MCF 10A (cell line): Measurements from ENCODE around the gene CAMTA1. TPM values are rescaled to one million over a fixed set of nuclear protein-coding genes. Genes with fewer than 3 reads are reported as not detected.

Experiments
- BruUV-seq: library from RNA; stranded (reverse); fragments of 400-500 nt; replicated peaks from 2 replicates; lab custom pipeline; 2021; lab: Mats Ljungman, UMichigan
- CTCF ChIA-PET: fragments of 300-600 bp; sonication (Branson Sonifier 250); formaldehyde crosslinking; extraction: SDS; loops from one replicate; lab custom pipeline; 2021; ENCODE audit warnings: antibody characterized with exemption, inconsistent platforms; lab: Yijun Ruan, JAX
- POLR2A ChIA-PET: fragments of 300-600, 350-650 bp; sonication (Branson Sonifier 250); formaldehyde crosslinking; extraction: SDS; loops from one replicate; lab custom pipeline; 2020; ENCODE audit warnings: antibody characterized with exemption, inconsistent platforms; lab: Yijun Ruan, JAX
- DNase-seq: peaks from one replicate; pipeline ENCODE4 v3.0.0-alpha.2; 2018; ENCODE audit not compliant: unreplicated experiment
- H3K27ac Mint-ChIP-seq: one replicate; pipeline ENCODE4 v1.8.0; 2022; ENCODE audit warnings: mild to moderate bottlenecking, low read depth, mixed read lengths; ENCODE audit not compliant: unreplicated experiment
- H3K27me3 Mint-ChIP-seq: one replicate; pipeline ENCODE4 v1.8.0; 2022; ENCODE audit warnings: mixed read lengths; ENCODE audit not compliant: insufficient read depth, unreplicated experiment
- H3K36me3 Mint-ChIP-seq: one replicate; pipeline ENCODE4 v1.8.0; 2022; ENCODE audit warnings: mild to moderate bottlenecking, moderate library complexity, mixed read lengths; ENCODE audit not compliant: insufficient read depth, unreplicated experiment
- H3K4me1 Mint-ChIP-seq: one replicate; pipeline ENCODE4 v1.8.0; 2022; ENCODE audit warnings: mixed read lengths; ENCODE audit not compliant: insufficient read depth, unreplicated experiment
- H3K4me3 Mint-ChIP-seq: one replicate; pipeline ENCODE4 v1.8.0; 2022; ENCODE audit warnings: mild to moderate bottlenecking, moderate library complexity, mixed read lengths; ENCODE audit not compliant: unreplicated experiment
- H3K9me3 Mint-ChIP-seq: one replicate; pipeline ENCODE4 v1.8.0; 2022; ENCODE audit warnings: mixed read lengths; ENCODE audit not compliant: unreplicated experiment
- intact Hi-C: fragments of 100-400 bp; cut with micrococcal nuclease; formaldehyde crosslinking; loops from 2 replicates; pipeline ENCODE4 v1.14.1; 2022
- total RNA-seq: library from RNA; stranded (reverse); gene quantifications from 2 replicates; pipeline ENCODE4 v1.2.3, GENCODE V29; 2022
- TF ChIP-seq, protein P1 (sequence below): fragments of 200-600 bp; IDR thresholded peaks from one replicate; pipeline ENCODE4 v1.8.0; 2022; ENCODE audit warnings: antibody characterized with exemption, mild to moderate bottlenecking; ENCODE audit not compliant: unreplicated experiment

The CAMTA1 gene
- total RNA-seq, 1 experiment from 2014 or later = 74.1 TPM

DNA sequence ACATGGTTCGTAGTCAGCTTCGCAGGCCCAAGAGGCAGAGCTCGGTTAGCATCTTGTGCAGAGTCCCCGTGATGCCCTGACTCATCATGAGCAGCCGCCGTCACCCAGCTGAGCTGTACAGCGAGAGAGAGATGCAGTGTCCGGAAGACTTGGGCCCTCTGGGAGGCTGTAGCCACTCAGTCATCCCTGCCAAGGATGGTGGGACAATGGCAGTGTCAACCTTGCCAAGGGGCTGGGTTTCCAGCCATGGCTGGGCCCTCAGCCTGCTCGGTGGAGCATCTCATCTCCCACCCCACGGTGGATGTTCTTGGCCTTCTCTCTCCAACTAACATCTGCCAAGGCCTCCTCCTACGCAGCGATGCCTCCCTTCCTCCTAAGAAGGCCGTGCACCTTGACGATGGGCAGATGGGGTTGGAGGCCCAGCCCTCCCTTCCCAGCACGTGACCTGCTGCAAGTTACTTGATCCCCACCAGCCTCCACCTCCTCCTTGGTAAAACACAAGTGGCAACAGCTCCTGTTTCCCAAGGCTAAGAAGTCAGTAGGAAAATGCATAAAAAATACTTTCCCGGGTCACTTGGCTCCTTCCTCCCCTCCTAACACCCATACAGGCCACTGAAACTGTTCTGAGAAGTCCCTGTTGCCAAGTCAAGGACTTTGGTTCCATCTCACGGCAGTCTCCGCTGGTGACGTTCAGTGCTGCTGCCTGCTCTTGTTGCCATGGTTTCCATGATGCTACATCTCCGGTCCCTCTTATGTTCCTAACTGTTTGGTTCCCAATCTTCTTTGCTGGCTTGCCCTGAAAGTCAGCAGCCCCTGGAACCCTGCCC is 601.2 kb downstream of the CAMTA1 start:
- POLR2A ChIA-PET = no interaction called here
- no peaks in the 10 kb centered on the region for H3K36me3 Mint-ChIP-seq

DNA sequence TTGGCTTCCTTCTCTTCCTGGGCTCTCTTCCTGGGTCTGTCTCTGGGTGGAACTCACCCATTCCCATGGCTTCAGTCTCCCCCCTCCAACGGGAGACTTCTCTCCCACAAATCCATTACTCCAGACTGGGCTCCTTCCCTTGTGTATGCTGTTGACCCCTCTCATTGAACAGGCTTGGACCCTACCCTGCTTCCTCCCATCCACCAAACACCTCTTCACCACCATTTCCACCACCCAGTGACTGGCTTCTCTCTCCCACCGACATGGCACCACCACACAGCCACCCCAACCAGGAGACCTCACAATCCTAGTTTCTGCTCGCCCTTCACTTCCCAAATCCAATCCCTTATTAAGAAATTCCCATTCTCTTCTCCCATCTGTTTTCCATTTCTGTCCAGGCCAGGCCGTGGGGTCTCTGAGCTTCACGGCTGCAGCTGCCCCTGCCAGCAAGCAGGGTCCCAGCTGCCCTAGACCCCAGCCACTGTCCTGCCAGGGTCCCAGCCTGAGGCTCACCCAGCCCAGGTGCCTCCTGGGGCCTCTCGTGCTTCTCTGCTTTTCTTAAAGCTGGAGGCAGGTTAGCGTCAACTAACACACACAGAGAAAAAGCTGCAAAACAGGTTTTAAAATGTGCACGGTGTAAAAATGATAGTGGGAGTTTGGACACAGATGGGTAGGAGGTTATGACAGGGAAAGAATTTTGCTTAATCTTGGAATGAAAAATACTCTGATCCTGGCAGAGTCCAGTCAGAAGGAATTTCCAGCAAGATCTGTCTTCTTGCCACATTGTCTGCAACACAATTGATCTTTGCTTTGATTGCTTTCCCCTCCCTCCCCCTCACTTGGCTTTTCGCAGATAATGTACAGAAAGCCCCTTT is 602.0 kb downstream of the CAMTA1 start:
- CTCF ChIA-PET = no interaction called here
- H3K36me3 Mint-ChIP-seq = no peaks in the 10 kb centered on the region
- H3K4me3 Mint-ChIP-seq = no peak overlapping the region
- no peaks in the 10 kb centered on the region for H3K4me1 Mint-ChIP-seq
- no peak overlapping the region for H3K27ac Mint-ChIP-seq
- no TSS peak for BruUV-seq
- POLR2A ChIA-PET = no interaction called here
- intact Hi-C loops = no loop called here
- no peaks in the 10 kb centered on the region for H3K27me3 Mint-ChIP-seq
- DNase-seq = no peak
- TF ChIP-seq, protein P1, sequence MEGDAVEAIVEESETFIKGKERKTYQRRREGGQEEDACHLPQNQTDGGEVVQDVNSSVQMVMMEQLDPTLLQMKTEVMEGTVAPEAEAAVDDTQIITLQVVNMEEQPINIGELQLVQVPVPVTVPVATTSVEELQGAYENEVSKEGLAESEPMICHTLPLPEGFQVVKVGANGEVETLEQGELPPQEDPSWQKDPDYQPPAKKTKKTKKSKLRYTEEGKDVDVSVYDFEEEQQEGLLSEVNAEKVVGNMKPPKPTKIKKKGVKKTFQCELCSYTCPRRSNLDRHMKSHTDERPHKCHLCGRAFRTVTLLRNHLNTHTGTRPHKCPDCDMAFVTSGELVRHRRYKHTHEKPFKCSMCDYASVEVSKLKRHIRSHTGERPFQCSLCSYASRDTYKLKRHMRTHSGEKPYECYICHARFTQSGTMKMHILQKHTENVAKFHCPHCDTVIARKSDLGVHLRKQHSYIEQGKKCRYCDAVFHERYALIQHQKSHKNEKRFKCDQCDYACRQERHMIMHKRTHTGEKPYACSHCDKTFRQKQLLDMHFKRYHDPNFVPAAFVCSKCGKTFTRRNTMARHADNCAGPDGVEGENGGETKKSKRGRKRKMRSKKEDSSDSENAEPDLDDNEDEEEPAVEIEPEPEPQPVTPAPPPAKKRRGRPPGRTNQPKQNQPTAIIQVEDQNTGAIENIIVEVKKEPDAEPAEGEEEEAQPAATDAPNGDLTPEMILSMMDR = no peak
- no peaks in the 10 kb centered on the region for H3K9me3 Mint-ChIP-seq

More for the DNA sequence above, 601.2 kb downstream of the CAMTA1 start:
- Mint-ChIP-seq H3K27me3 (no peaks in the 10 kb centered on the region), H3K27ac (no peak overlapping the region), H3K4me3 (no peak overlapping the region), H3K9me3 (no peaks in the 10 kb centered on the region), H3K4me1 (no peaks in the 10 kb centered on the region)
- TF ChIP-seq, protein P1 = no peak
- no peak for DNase-seq
- no TSS peak for BruUV-seq
- CTCF ChIA-PET = interaction anchor here (0.7 kb wide), 1 partner anchor 584 kb away, joined by 4 read pairs; no protein-coding TSS in a partner anchor
- intact Hi-C loops = no loop called here

DNA sequence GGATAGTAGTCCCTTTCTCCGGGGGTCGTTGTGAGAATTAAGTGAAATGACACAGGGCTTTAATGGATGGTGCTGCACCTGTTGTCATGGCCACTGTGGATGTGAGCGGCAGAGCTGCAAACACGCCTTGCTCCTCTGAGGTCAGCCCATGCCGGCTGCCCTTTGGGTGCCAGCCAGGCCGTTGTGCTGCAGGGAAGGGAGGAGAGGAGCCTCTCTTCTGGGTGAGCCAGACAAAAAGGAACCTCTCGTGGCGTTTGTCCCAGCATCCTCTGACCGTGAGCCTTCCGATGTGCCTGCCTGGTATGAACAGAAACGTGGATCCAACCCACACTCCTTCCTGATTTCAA is 602.9 kb downstream of the CAMTA1 start:
- intact Hi-C loops = no loop called here
- ChIA-PET CTCF (no interaction called here), POLR2A (no interaction called here)
- no TSS peak for BruUV-seq
- H3K36me3 Mint-ChIP-seq = no peaks in the 10 kb centered on the region
- H3K27me3 Mint-ChIP-seq = no peaks in the 10 kb centered on the region
- TF ChIP-seq, protein P1 = no peak
- H3K4me3 Mint-ChIP-seq = no peak overlapping the region
- DNase-seq = no peak
- no peaks in the 10 kb centered on the region for H3K4me1 Mint-ChIP-seq
- no peak overlapping the region for H3K27ac Mint-ChIP-seq
- H3K9me3 Mint-ChIP-seq = no peaks in the 10 kb centered on the region
